Stimulated activated CD8-positive, alpha-beta memory T cell treated with anti-CD3 and anti-CD28 coated beads, Interleukin-15, amount 100 ng/mL, for 1 hour (primary cell): Measurements from ENCODE around the gene RAB3C.

Experiments used
- DNase-seq: peaks from one replicate; pipeline ENCODE4 v3.0.0-alpha.2; 2020; ENCODE audit warnings: low read depth

The RAB3C gene

DNA sequence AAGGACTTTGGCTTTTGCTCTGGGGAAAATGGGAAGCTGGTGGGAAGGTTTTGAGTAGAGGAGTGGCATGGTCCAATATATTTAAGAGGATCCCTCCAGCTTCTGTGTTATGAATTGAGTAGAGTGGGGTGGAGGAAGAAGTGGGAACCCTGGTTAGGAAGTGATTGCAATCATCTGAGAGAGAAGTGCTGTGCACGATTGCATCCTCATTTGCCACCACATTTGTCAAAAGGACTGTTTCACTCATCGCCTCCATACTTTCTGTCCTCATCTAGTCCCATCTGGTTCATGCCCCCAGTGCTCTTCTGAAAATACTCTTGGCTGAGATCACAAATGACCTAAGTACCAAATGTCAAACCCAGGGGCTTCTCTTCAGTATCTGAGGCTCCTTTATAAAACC, 192.1 kb downstream of the RAB3C start:
- DNase-seq, result no peak

GRCh38 chr5:58775701-58776262, 192.9 kb downstream of the RAB3C start:
- DNase-seq, result no peak

DNA sequence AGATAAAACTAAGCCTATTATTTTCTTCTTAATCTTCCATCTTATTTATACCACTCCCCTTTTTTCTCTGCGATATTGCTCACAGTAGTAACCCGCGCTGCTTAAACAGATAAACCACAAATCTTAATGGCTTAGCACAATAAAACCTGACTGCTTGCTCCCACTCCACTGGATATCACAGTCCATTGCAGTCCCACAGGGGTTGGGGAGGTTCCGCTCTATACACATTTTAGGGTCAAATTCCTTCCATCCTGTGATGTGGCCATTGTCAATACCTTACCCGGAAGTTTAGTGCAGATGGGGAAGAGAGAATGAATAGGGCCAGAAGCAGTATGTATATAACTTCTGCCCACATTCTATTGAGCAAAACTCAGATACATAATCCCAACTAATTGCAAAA, 193.7 kb downstream of the RAB3C start:
- no peak for DNase-seq

DNA sequence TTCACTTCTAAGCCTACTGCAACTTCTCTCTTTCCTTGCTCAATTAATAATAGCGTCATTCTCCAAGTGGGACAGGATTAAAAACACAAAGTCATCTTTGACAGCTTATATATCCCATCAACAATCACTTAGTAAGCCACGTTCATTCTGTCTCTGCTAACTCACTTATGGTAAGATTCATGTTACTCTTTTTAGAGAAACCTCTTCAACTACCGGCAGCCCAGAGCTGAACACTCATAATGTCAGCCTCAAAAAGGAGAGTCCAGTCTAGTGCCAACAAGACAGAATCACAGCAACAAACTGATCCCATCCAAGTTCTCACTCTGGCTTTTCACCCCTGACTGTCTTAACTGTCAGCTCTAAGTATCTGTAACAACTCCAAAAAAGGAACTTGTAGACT, 196.0 kb downstream of the RAB3C start:
- DNase-seq, result no peak

DNA sequence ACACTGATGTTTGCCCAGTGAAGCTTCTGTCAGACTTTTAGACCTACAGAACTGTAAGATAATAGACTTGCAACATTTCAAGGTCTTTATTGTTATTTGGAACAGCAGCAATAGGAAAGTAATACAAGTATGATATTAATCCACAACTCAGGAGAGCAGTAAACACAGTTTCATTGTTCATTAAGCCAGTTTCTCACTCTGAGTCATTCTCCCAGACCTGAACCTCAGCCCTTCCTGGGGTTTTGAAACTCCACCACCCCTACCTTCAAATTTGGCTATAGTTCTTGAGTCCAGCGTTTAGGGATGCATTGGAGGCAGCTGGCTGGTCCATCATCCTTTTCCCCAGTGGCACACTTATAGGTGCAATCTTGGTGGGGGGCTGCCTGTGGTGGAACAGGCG, 203.2 kb downstream of the RAB3C start:
- no peak for DNase-seq

DNA sequence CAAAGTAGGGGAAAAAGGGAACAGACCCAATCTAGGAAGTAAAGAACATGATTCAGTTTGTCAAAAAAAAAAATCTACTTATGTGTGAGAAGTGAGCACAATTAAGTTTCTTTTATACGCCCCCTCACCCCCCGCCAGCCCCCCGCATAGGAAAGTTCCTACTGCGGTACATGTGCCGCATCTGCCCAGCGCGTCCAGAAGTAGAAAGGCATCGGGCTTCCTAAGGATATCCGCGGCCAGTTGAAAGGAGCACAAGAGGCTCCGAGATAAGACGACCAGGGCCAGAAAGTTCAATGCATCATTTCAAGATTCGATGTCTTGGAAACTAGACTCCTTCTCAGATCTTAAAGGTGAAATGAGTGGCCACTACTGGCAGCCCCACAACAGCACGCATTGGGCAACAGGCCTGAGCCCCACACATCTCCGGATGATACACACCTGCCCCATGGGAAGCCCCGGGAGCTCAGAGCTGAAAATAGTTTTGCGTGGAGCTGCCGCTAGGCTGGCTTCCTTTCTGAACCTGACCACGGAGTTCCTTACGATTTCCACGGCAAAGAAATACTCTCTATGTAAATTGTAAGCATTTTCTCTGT, 203.9 kb downstream of the RAB3C start:
- no peak for DNase-seq

- no peak for DNase-seq
Measured at GRCh38 chr5:58787987-58788386, 205.1 kb downstream of the RAB3C start.

- DNase-seq, result no peak
Measured at GRCh38 chr5:58793888-58794657, 211.2 kb downstream of the RAB3C start.

DNA sequence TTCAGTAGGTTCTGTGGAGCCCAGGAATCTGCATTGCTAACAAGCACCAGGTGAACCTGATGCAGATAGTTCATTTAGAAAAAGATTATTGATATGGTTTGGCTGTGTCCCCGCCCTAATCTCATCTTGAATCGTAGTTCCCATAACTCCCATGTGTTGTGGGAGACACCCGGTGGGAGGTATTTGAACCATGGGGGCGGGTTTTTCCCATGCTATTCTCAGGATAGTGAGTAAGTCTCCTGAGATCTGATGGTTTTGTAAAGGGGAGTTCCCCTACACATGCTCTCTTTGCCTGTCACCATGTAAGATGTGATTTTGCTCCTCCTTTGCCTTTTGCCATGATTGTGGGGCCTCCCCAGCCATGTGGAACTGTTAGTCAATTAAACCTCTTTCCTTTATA, 212.0 kb downstream of the RAB3C start:
- no peak for DNase-seq

DNA sequence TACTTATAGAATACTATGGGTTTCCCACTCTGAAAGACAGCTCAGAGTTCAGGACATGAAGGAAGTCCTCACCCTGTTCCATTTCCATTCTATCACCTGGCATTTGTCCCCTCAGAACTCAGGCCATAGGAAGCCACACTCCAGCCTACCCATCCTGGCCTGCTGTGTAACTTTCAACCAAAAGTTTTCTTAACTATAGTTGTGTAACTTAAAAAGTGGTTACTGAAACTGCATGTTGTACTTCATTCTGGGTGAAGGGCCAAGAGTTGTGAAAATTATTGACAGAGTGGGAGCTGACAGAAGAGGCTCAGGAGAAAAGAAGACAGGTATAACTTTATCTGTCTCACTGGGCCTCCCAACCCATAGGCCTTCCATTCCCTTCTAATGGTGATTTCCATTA, 212.5 kb downstream of the RAB3C start:
- DNase-seq, result no peak

DNA sequence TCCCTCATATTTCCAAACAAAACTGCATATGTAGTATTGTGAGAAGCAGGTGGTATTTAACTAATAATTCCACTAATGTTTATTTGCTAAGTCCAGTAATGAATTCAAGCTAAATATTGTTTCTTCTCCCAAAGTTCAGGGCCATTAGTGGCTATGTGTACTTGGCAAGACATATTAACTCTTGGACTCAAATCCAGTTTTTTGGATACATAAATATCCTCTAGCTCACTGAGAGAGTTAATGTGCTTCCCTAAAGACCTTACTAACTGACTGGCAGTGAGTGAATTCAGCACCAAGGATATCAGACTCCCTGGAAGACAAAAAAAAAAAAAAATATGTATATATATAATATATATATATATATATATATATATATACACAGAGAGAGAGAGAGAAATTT, 214.1 kb downstream of the RAB3C start:
- no peak for DNase-seq

GRCh38 chr5:58800356-58800755, 217.5 kb downstream of the RAB3C start:
- no peak for DNase-seq

GRCh38 chr5:58800861-58801540, 218.1 kb downstream of the RAB3C start:
- no peak for DNase-seq

DNA sequence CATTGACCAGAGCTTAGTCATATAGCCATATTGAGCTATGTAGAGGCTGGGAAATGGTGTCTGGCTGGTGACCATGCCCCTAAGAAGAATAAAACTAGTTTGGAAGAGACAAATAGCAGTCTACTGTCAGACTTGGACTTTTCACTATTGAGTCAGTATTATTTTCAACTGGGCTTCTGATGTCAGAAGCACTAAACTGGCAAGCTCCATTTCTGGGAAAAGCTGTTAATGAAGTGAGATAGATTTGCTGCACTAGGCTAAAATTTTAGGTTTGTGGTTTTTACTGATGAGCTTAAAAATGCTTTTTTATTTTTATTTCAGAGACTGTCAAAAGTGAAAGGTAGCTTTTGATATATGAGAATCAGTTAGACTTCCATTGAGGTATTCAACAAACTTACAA, 220.2 kb downstream of the RAB3C start:
- no peak for DNase-seq

DNA sequence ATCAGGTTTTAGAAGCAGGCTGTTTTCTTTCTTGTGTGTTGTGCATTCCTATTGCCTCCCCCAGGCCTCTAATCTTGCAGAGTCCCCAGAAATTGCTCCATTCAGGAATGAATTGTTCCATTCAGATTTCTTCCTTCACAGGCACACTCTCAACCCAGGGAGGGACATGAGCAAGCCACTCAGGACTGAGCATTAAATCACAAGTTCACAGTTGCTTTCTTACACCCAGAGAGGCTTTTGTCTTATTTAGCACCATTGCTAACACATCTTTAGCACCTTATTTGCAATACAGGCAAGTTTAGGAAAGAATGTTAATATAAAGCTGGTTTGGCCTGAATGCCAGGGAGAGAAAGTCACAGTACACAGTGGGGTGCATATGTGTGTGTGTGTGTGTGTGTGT, 221.4 kb downstream of the RAB3C start:
- DNase-seq, result no peak

GRCh38 chr5:58810086-58810485, 227.2 kb downstream of the RAB3C start:
- DNase-seq, result no peak

DNA sequence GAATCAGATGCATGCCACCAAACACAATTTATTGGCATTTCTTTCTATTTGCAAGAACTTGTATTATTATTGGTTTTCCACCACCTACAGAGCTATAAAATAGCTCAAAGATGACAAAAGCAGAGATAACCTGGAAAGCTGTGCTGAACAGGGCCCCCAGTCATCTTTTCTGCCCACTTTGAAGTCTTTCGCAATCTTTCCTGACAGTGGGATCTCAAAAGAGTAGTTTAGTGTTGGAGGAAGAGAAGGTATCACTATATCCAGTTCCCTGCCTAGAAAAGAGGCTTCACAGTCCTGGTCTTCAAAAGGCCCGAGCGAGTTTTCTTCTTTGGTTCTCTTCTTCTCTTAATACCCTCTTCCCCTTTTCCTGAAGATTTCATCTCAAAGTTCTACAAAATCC, 231.0 kb downstream of the RAB3C start:
- DNase-seq, result no peak

- no peak for DNase-seq
Measured at GRCh38 chr5:58816181-58816731, 233.4 kb downstream of the RAB3C start.

GRCh38 chr5:58818465-58818864, 235.6 kb downstream of the RAB3C start:
- no peak for DNase-seq

GRCh38 chr5:58825441-58825840, 242.6 kb downstream of the RAB3C start:
- no peak for DNase-seq

DNA sequence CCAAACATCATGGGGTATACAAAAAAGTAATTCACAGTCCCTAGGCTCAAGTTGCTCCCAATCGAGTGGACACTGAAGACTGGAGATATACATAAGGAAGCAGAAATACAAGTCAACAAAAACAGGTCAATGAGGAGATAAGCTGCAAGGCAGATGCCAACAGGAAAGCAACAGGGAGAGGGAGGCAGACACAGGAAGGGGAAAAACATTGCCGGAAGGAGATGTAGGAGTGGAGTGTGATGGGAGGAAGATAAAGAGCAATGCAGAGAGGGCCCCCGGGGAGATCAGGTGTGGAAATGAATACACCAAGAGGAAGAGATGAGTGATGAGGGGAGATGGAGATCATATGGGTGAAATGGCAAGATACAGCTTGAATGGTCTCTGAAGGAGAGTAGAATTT, 243.0 kb downstream of the RAB3C start:
- no peak for DNase-seq

GRCh38 chr5:58827463-58827862, 244.6 kb downstream of the RAB3C start:
- DNase-seq, result no peak

GRCh38 chr5:58828258-58828657, 245.4 kb downstream of the RAB3C start:
- DNase-seq, result no peak
